Sigmoid colon (tissue), 3 donors: Measurements from ENCODE around the gene BIRC2.

Experiments
- POLR2A ChIP-seq, 2 donors: fragments of 450-650 bp; IDR thresholded peaks; one replicate each; pipeline ENCODE4 v1.6.1; 2016; ENCODE audit warnings: antibody characterized with exemption in 2 of 2, mild to moderate bottlenecking in 2 of 2, moderate library complexity in 2 of 2
- TF ChIP-seq, protein P1 (sequence below), 4 experiments: fragments of 450-650 bp in 3 of 4; fragments of 200-600 bp in 1 of 4; IDR thresholded peaks; one replicate each; pipeline ENCODE4 v1.5.1; 2016 to 2019; ENCODE audit warnings: antibody characterized with exemption in 4 of 4, mild to moderate bottlenecking in 3 of 4, moderate library complexity in 2 of 4

DNA sequence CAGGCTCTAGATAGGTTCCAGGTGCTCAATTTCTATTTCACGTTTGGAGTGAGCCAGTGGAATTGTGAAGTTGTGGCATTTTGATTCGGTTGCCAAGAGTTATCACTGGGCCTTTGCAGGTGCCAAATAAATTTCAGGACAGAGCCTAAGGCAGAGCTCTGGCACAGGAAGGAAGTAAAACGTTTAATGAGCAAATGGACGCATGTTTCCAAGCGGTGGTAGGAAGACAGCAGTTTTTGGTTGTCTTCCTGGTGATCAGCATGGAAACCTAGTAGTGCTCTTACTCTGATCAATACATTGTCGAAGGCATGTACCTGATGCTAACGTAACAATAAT, 29.3 kb upstream of the BIRC2 start:
- TF ChIP-seq POLR2A (IDR thresholded peaks at IDR 0.05): no peak
- TF ChIP-seq, protein P1, sequence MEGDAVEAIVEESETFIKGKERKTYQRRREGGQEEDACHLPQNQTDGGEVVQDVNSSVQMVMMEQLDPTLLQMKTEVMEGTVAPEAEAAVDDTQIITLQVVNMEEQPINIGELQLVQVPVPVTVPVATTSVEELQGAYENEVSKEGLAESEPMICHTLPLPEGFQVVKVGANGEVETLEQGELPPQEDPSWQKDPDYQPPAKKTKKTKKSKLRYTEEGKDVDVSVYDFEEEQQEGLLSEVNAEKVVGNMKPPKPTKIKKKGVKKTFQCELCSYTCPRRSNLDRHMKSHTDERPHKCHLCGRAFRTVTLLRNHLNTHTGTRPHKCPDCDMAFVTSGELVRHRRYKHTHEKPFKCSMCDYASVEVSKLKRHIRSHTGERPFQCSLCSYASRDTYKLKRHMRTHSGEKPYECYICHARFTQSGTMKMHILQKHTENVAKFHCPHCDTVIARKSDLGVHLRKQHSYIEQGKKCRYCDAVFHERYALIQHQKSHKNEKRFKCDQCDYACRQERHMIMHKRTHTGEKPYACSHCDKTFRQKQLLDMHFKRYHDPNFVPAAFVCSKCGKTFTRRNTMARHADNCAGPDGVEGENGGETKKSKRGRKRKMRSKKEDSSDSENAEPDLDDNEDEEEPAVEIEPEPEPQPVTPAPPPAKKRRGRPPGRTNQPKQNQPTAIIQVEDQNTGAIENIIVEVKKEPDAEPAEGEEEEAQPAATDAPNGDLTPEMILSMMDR (IDR thresholded peaks at IDR 0.05): no peak
